NCI-H345 treated with DMSO at 0.1 percent for 48 hours (cell line): Measurements from ENCODE around the gene PPP1R12B.

Source experiments
- DNase-seq: peaks from one replicate; lab custom pipeline; 2025; ENCODE audit not compliant: unreplicated experiment; lab: John Stamatoyannopoulos, UW

Gene PPP1R12B

DNA sequence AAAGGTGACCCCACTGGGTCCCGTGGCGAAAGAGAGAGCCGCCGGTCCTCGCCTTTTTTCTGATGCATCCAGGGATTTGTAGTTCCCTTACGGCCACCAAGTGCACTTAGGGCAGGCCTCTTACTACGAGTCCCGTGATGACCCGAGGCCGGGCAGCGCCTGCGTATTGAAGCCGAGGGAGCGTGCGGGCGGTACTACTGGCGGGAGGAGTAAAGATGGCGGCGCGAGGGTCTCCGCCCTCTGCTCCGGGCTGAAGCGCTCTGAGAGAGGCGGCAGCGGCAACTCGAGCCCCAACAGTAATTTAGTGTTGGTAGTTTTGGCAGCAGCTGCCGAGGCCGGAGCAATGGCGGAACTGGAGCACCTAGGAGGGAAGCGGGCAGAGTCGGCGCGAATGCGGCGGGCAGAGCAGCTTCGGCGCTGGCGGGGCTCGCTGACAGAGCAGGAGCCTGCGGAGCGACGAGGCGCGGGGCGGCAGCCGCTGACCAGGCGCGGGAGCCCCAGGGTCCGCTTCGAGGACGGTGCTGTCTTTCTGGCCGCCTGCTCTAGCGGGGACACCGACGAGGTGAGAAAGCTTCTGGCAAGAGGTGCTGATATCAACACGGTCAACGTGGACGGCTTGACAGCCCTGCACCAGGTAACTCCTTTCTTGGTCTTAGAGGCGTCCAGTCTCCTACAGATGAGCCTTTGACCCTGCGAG, at the start of gene PPP1R12B:
TSS of gene PPP1R12B (plus strand) at position 191 of the 697 bp plus-strand sequence. CDS start at position 344, 153 bp downstream.
- peak; percentile 99 for DNase-seq

GRCh38 chr1:202302166-202302565, 46.3 kb upstream of the PPP1R12B start:
- no peak for DNase-seq

DNA sequence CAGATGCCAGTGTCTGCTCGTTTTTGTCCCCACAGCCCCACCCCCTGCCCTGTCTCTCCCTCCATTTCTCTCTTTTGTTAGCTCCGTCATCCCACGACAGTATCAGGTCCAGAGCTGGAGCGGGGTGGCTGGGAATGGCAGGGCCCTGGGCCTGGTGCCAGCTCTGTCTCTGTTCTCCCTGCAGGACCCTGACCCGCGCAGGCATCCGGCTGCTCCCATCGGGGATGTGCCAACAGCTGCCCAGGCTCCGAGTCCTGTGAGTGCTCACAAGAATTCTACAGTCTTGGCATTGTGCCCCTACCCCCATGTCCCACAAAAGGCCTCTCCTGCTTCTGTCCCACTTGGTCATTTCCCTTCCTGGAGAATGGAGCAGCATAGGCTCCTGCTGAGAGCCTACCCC, 44.1 kb upstream of the PPP1R12B start:
- no peak for DNase-seq

DNA sequence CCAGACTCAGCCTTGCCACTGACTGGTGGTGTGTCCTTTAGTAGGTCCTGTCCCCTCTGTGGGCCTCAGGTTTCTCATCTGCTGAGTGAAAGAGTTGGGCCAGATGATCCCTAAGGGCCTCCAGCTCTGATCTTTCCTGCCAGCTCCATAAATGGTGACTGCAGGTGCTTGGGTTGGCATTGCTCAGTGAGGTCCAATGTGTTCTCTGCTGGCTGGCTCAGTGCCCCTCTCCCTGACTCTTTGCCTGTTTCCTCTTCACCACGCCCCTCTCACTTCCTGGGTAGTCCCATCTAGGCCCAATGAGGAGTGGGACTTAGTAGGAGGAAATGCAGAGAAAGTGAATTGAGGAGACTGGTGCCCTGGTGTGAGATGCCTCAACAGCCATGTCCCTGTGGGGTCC, 43.3 kb upstream of the PPP1R12B start:
- no peak for DNase-seq

DNA sequence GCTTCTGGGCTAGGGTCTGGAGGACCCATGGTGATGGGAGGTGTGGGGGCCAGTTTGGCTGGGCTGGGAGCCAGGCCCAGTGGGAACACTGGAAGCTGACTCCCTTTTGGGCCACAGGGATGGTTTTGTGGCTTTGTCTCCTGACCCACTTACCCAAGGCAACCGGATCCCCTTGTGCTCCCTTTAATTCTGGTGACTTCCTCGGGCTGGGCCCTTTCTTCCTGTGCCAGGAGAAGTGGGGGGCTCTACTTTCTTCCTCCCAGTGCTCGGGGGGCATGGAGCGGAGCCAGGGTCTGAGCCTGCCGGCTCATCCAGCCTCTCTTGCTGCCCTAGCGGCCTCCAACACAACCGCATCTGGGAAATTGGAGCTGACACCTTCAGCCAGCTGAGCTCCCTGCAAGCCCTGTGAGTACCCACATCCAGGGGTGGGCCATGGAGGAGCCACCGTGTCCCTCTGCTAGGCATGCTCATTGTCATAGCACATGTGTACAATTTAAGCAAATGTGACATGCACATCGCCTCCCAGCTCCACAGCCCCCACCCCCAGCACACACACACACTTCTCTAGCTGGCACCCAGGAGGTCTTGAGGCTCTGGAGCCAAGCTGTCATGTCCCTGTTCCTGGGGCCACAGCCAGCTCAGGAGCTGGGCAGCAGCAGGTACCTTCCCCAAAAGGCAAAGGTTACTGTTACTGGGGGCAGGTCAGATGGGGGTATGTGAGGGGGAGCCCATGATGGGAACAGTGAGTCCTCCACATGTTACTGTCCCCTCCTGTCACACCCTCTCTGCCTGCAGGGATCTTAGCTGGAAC, 41.8 kb upstream of the PPP1R12B start:
- DNase-seq: no peak

- no peak for DNase-seq
Measured at GRCh38 chr1:202310071-202310725, 38.3 kb upstream of the PPP1R12B start.

DNA sequence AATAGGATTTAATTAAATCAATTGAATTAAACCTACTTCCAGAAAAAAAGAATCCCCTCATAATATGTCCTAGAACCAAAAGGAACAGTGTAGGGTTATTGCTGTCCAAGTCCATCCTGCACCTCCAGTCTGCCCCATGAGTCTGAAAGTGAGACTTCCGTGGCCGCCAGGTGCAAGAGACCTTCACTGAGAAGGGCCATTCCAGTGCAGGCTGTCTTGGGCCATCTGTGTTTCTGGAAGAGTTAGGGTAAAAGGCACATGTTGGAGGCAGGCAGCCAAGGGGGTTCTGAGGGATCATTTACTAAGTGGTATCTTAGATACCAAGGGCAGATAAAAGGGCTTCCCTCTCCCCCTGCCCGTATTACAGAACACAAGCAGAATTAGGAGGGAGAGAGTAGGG, 37.8 kb upstream of the PPP1R12B start:
- DNase-seq: no peak

GRCh38 chr1:202311875-202312635, 36.4 kb upstream of the PPP1R12B start:
- no peak for DNase-seq

GRCh38 chr1:202315576-202316168, 32.8 kb upstream of the PPP1R12B start:
- peak; percentile 68 for DNase-seq

GRCh38 chr1:202316186-202316585, 32.3 kb upstream of the PPP1R12B start:
- no peak for DNase-seq

- DNase-seq: no peak
Measured at GRCh38 chr1:202317941-202318925, 30.3 kb upstream of the PPP1R12B start.

- DNase-seq: no peak
Measured at GRCh38 chr1:202319381-202320080, 29.0 kb upstream of the PPP1R12B start.

- DNase-seq: no peak
Measured at GRCh38 chr1:202320081-202320405, 28.5 kb upstream of the PPP1R12B start.

DNA sequence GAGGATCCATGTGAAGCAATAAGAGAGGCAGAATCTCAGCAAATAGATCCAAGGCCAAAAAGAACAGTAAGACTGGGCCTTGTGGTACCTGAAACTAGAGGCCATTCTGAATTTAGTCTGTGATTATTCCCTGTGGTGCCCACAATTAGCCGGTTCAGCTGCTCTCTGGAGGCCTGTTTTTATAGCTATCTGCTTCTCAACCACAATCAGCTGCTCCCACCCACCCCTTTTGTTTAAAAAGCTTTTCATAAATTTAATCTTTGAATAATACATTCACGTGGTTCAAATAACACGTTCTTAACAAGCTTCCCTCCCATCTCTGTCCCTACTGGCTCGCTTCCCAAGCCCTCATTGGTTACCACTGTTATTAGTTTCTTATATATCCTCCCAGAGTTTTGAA, 24.8 kb upstream of the PPP1R12B start:
- DNase-seq: no peak

DNA sequence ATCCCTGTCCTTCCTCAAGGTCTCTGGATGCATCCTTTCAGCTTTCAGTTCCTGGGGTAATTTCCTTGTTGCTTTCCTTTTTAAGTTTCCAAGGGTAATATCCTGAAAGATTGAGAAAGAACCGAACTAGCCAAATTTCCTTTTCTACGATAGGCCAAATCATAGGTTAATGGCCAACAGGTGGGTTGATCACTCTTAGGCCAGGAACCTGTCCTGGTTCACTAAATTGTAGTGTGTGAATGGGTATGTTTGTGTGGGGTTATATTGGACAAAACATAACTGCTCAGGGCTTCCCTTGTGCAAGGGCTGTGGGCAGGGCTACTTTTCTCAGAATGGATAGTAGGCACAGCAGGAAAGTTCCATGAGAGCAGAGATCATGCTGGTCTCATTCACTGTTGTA, 23.9 kb upstream of the PPP1R12B start:
- DNase-seq: no peak

- DNase-seq: no peak
Measured at GRCh38 chr1:202329891-202330290, 18.6 kb upstream of the PPP1R12B start.

GRCh38 chr1:202333861-202334260, 14.6 kb upstream of the PPP1R12B start:
- no peak for DNase-seq

- peak; percentile 67 for DNase-seq
Measured at GRCh38 chr1:202343652-202344349, 4.7 kb upstream of the PPP1R12B start.
